LNCaP clone FGC (cell line): ENCODE measurements around the gene DOCK2.
"Not testable (repeated sequence)": the region's sequence is repeated elsewhere in the genome, so short reads cannot be mapped to it uniquely, and the experiment has no call there.

Experiments used
- DNase-seq: peaks from one replicate; pipeline ENCODE4 v3.0.0-alpha.2; 2011; ENCODE audit warnings: low read depth
- H3K4me3 ChIP-seq: 2 replicates; pipeline ENCODE4 v1.5.1; 2011; ENCODE audit warnings: mild to moderate bottlenecking, low read depth, low read length, control low read depth
- TF ChIP-seq, protein P1 (sequence below): IDR thresholded peaks from 2 replicates; pipeline ENCODE4 v1.5.1; 2012; ENCODE audit warnings: mild to moderate bottlenecking; ENCODE audit not compliant: control insufficient read depth, insufficient read depth; ENCODE audit errors: extremely low read depth

DOCK2 gene

DNA sequence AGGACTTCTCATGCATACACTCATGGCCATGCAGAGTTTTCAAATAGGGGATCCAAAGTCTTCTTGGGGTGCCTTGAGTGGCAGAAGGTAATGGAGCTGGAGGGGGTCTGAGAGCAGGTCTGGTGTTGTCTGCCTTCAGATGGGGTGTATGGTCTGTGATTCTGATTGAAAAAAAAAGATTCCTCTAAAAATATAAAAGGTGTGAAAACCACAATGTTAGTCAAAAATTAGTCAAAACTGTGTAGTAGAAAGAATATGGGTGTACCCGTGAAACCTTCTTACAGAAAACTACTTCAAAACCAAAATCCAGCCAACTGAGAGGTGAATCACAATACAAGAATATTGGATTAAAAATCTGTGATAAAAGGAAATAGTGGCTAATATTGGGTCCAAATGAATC, 20.1 kb downstream of the DOCK2 start:
- TF ChIP-seq, protein P1, sequence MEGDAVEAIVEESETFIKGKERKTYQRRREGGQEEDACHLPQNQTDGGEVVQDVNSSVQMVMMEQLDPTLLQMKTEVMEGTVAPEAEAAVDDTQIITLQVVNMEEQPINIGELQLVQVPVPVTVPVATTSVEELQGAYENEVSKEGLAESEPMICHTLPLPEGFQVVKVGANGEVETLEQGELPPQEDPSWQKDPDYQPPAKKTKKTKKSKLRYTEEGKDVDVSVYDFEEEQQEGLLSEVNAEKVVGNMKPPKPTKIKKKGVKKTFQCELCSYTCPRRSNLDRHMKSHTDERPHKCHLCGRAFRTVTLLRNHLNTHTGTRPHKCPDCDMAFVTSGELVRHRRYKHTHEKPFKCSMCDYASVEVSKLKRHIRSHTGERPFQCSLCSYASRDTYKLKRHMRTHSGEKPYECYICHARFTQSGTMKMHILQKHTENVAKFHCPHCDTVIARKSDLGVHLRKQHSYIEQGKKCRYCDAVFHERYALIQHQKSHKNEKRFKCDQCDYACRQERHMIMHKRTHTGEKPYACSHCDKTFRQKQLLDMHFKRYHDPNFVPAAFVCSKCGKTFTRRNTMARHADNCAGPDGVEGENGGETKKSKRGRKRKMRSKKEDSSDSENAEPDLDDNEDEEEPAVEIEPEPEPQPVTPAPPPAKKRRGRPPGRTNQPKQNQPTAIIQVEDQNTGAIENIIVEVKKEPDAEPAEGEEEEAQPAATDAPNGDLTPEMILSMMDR = no peak
- no peak overlapping the region for H3K4me3 ChIP-seq
- no peak for DNase-seq

DNA sequence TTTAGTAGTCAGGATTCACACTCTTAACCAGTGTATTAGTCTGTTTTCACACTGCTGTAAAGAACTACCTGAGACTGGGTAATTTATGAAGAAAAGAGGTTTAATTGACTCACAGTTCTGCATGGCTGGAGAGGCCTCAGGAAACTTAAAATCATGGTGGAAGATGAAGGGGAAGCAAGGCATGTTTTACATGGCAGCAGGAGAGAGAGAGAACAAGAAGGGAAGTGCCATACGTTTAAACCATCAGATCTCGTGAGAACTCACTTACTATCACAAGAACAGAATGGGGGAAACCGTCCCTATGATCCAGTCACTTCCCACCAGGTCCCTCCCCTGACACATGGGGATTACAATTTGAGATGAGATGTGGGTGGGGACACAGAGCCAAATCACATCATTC, 25.4 kb downstream of the DOCK2 start:
- H3K4me3 ChIP-seq, DNase-seq: not testable (repeated sequence)

DNA sequence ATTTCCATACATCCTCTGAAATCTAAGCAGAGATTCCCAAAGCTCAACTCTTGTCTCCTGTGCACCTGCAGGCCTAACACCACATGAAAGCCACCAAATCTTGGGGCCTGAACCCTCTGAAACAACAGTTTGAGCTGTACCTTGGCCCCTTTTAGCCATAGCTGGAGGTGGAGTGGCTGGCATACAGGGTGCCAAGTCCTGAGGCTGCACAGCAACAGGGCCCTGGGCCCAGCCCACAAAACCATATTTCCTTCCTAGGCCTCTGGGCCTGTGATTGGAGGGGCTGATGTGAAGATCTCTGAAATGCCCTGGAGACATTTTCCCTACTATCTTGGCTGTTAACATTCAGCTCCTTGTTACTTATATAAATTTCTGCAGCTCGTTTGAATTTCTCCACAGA, 26.5 kb downstream of the DOCK2 start:
- DNase-seq = no peak
- TF ChIP-seq, protein P1 = no peak
- H3K4me3 ChIP-seq = no peak overlapping the region

DNA sequence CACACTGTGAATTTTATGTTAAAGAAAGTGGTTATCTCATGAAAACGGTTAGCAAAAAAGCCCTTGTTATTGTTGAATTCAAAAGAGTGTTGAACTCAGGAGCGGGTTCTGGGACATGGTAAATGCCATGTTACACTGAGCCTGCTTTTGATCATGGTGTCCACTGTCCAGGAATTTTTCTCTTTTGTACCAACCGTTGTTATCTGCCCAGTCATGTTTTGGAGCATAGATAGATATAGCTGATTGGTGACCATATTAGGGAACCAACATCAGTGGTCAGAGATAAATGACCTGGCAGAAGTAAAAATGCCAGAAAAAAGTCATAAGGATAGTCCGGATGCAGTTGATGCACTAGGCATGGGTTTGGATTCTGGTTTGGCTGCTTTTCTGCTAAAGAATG, 29.3 kb downstream of the DOCK2 start:
- no peak overlapping the region for H3K4me3 ChIP-seq
- TF ChIP-seq, protein P1 = no peak
- no peak for DNase-seq

DNA sequence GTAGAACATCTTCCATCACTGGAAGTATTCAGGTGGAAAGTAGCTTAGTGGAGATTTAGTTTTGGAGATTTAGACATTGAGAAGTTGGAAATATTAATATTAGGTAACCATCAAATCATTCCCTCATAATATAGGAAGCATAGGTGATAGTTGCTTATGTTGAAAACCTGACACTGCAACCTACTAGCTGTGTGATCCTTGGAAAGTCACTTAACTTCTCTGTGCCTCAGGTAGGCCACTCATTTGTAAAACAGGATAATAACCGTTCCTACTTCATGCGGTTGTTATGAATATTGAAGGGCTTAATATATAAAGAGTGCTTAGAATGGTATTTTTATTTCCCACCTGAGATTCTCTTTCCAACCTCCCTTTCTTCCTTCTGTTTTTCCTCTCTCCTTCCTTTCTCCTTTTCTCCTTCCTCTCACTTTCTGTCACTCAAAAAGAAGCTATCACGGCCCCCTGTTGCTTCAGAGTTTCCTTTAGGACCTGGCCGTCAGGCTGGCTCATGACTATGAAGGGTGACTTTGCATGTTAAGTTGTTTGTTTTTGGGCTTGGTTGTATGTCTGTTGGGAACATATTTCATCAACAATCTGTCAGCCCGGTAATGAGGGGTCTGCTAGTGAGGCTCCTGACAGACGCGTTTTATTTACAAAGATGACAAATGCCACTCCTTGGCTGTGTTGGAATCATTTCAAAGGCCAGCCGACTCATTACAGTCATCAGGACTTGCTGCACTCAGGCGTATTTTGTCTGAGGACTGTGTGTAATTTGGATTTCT, 31.0 kb downstream of the DOCK2 start:
- no peak for DNase-seq
- no peak overlapping the region for H3K4me3 ChIP-seq

DNA sequence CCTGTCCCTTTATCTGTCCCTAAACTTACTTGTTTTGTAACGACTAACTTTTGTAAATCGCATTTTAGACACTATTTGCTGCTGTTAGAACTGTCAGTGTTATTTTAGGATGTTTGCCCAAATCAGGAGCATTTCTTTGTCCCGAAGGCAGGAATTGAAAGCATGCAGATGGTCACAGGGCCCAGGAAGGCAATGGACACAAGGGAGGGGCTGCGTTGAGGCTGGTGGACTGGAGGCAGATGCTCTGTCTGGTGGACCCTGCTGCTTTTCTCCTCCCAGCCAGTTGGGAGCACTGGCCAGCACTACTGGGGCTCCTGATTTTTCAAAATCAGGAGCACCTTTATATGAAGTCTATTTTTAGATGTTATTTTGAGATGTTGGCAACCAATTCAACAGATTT, 31.7 kb downstream of the DOCK2 start:
- no peak overlapping the region for H3K4me3 ChIP-seq
- no peak for DNase-seq
- TF ChIP-seq, protein P1 = no peak

More for the DNA sequence above, 31.0 kb downstream of the DOCK2 start:
- TF ChIP-seq, protein P1 = no peak

DNA sequence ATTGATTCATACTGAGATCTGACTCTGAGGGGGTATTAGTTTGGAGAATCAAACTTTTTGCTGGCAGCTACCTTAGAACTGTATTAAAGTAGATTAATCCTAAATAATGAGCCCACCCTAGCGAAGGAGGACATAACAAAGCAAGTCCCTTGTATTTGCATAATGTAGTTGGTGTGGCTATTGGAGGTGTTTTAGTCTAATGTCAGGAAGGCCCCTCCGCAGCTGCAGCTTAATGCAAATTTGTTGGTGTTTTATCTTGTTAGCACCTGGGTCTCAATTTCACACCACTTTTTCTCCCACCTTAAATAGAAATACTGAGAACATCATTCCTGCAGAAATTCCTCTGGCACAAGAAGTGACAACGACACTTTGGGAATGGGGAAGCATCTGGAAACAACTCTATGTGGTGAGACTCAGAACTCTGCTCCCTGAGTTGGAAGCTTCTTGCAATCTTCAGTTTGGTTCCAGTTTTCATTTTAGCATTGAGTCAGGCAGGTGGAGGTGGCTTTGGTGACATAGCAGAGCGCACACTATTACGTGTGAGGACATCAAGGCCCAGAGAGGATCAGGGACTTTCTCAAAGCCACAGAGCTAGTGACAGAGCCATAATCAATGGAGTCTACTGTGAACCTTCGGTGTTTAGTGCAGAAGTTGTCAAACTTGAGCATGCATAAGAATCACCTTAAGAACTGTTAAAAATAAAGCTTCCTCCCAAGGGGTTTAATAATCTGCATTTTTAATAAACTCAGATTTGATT, 33.9 kb downstream of the DOCK2 start:
- TF ChIP-seq, protein P1 = no peak
- no peak for DNase-seq
- no peak overlapping the region for H3K4me3 ChIP-seq
